HL-60/S4 (cell line): Measurements from ENCODE around the gene MFAP4.

ENCODE experiments used
- in situ Hi-C: fragments of 300-500 bp; cut with MboI; formaldehyde crosslinking; loops from 2 replicates; pipeline ENCODE4 v1.14.3; 2022; ENCODE audit warnings: low sequenced_read_pairs

The MFAP4 gene

GRCh38 chr17:19338031-19338990 lies 48.7 kb downstream of the MFAP4 start:
- in situ Hi-C loops, result no loop called here

DNA sequence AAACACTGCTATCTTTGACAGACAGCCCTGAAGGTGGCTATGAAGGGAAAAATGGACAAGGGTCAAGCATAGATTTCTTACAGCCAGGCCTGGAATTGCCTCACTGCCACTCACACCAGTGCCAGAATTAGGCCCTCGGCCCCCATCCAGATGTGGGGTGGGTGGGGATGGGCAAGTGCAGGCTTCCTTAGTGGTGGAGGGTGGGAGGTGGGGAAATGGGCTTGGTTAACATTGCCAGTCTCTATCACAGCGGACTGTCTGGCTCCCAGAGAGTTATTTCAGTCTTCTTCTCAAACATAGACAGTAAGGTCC lies 49.3 kb downstream of the MFAP4 start:
- in situ Hi-C loops, result no loop called here

GRCh38 chr17:19336938-19337711 lies 49.9 kb downstream of the MFAP4 start:
- in situ Hi-C loops, result no loop called here

GRCh38 chr17:19335951-19336631 lies 50.9 kb downstream of the MFAP4 start:
- in situ Hi-C loops, result no loop called here

DNA sequence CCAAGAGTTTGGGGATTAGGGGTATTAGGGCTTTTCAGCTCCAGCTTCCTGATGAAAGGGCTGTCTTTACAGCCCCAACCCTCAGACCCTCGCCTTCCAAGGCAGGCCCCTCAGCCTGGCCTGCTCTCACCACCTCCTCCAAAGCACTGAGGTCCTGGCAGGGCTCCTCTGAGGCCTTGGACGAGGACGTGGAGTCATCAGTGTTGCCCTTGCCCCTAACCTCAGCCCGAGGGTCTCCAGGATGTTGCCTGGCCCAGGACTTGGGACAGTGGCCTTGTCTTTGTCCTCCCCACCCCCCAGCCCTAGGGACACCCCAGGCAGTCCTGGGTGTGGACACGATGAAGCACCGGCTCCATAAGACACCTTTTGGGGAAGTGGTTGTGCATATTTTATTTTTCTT lies 52.7 kb downstream of the MFAP4 start:
- in situ Hi-C loops, result no loop called here

GRCh38 chr17:19333736-19334290 lies 53.2 kb downstream of the MFAP4 start:
- in situ Hi-C loops, result no loop called here
